GM11168 (cell line): ENCODE results near the gene TMEM259.
"Not testable (repeated sequence)": the region's sequence is repeated elsewhere in the genome, so short reads cannot be mapped to it uniquely, and the experiment has no call there.

ENCODE experiments used
- in situ Hi-C: fragments of 300-500 bp; cut with MboI; formaldehyde crosslinking; loops from one replicate; pipeline ENCODE4 v1.12.0; 2022; ENCODE audit warnings: low sequenced_read_pairs; ENCODE audit not compliant: unreplicated experiment

Gene TMEM259

GRCh38 chr19:1040476-1041271, 19.8 kb upstream of the TMEM259 start:
- in situ Hi-C loops: no loop called here

- in situ Hi-C loops: no loop called here
These were observed 18.9 kb upstream of the TMEM259 start, which contains the start of gene ABCA7 for GRCh38 chr19:1039646-1040475. ABCA7 (plus strand) TSS chr19:1040107; CDS start chr19:1041362, 1,255 bp downstream.

GRCh38 chr19:1038978-1039645, 18.2 kb upstream of the TMEM259 start:
- in situ Hi-C loops: no loop called here

- in situ Hi-C loops: no loop called here
These were observed 16.7 kb upstream of the TMEM259 start for GRCh38 chr19:1037621-1038064.

- in situ Hi-C loops: no loop called here
These were observed 15.2 kb upstream of the TMEM259 start for GRCh38 chr19:1035998-1036621.

GRCh38 chr19:1032264-1032867, 11.4 kb upstream of the TMEM259 start:
- in situ Hi-C loops: no loop called here

- in situ Hi-C loops: no loop called here
These were observed 7.4 kb upstream of the TMEM259 start for GRCh38 chr19:1028062-1028926.

GRCh38 chr19:1027650-1028061, 6.7 kb upstream of the TMEM259 start:
- in situ Hi-C loops: no loop called here

- in situ Hi-C loops: no loop called here
These were observed 6.1 kb upstream of the TMEM259 start for GRCh38 chr19:1026783-1027649.

- in situ Hi-C loops: no loop called here
These were observed 5.2 kb upstream of the TMEM259 start, which contains the start of gene CNN2 for GRCh38 chr19:1025960-1026782. CNN2 (plus strand) TSS chr19:1026608; CDS start chr19:1026662, 54 bp downstream.

GRCh38 chr19:1025080-1025479, 4.2 kb upstream of the TMEM259 start:
- in situ Hi-C loops: not testable (repeated sequence)

- in situ Hi-C loops: not testable (repeated sequence)
These were observed 2.9 kb upstream of the TMEM259 start for GRCh38 chr19:1023883-1024188.

- in situ Hi-C loops: no loop called here
These were observed 699 bp downstream of the TMEM259 start for GRCh38 chr19:1019980-1020867.

GRCh38 chr19:1019616-1019961, 1.3 kb downstream of the TMEM259 start:
- in situ Hi-C loops: no loop called here

GRCh38 chr19:1018932-1019615, 1.8 kb downstream of the TMEM259 start:
- in situ Hi-C loops: no loop called here

GRCh38 chr19:1018393-1018792, 2.5 kb downstream of the TMEM259 start:
- in situ Hi-C loops: no loop called here
